ENCODE data around the gene TMCO6.
A peak's percentile ranks its signal among the peaks of the same experiment; 100 is the strongest.

Gene TMCO6

GRCh38 chr5:140639148-140639981, at the start of gene TMCO6 (continued):
- TF ChIP-seq ZBTB44 (tag by site-specific recombination; IDR thresholded peaks at IDR 0.05), result no peak
- peak; percentile 88 for TF ChIP-seq ZXDB (tag by site-specific recombination; IDR thresholded peaks at IDR 0.05)
- no peak for TF ChIP-seq ZNF292 (tag by site-specific recombination; IDR thresholded peaks at IDR 0.05; ENCODE audit: borderline replicate concordance, low read depth)
- no peak for TF ChIP-seq ZNF174 (tag by site-specific recombination; IDR thresholded peaks at IDR 0.05)
- TF ChIP-seq ZNF654 (tag by site-specific recombination; IDR thresholded peaks at IDR 0.05; ENCODE audit: low read depth), result no peak
- no peak for TF ChIP-seq ZNF423 (tag by site-specific recombination; IDR thresholded peaks at IDR 0.05)
- no peak for TF ChIP-seq ZNF776 (tag by site-specific recombination; IDR thresholded peaks at IDR 0.05; ENCODE audit: borderline replicate concordance)
- TF ChIP-seq EGR2 (tag by site-specific recombination; IDR thresholded peaks at IDR 0.05; ENCODE audit: low read depth), result peak; percentile 91
- TF ChIP-seq ZNF596 (tag by site-specific recombination; IDR thresholded peaks at IDR 0.05), result 0 out of 2 replicates have a peak, but pooled peaks have one; percentile 35
- no peak for TF ChIP-seq HOXC10 (CRISPR knock-in tag; IDR thresholded peaks at IDR 0.05)
- TF ChIP-seq TCF7L2 (IDR thresholded peaks at IDR 0.05; ENCODE audit: borderline replicate concordance, low read depth, low read length), result no peak
- peak; percentile 96 for TF ChIP-seq ZNF501 (tag by site-specific recombination; IDR thresholded peaks at IDR 0.05)
- TF ChIP-seq MEIS1 (CRISPR knock-in tag; IDR thresholded peaks at IDR 0.05; ENCODE audit: borderline replicate concordance), result no peak
- TF ChIP-seq ZNF19 (tag by site-specific recombination; IDR thresholded peaks at IDR 0.05; ENCODE audit: low read depth), result no peak
- TF ChIP-seq ZSCAN4 (tag by site-specific recombination; IDR thresholded peaks at IDR 0.05), result 0 out of 2 replicates have a peak, but pooled peaks have one; percentile 7
- no peak for TF ChIP-seq ZNF513 (tag by site-specific recombination; IDR thresholded peaks at IDR 0.05)
- no peak for TF ChIP-seq ZNF791 (tag by site-specific recombination; IDR thresholded peaks at IDR 0.05)
- no peak for TF ChIP-seq PRDM10 (tag by site-specific recombination; IDR thresholded peaks at IDR 0.05)
- peak; percentile 92 for TF ChIP-seq PATZ1 (tag by site-specific recombination; IDR thresholded peaks at IDR 0.05)
- peak; percentile 69 for TF ChIP-seq ZBTB26 (tag by site-specific recombination; optimal IDR thresholded peaks at IDR 0.05)
- TF ChIP-seq ZNF529 (tag by site-specific recombination; IDR thresholded peaks at IDR 0.05; ENCODE audit: insufficient replicate concordance), result no peak
- no peak for TF ChIP-seq ZNF624 (tag by site-specific recombination; IDR thresholded peaks at IDR 0.05)
- TF ChIP-seq ZNF112 (tag by site-specific recombination; IDR thresholded peaks at IDR 0.05), result no peak
- peak; percentile 17; the same call in 1 of the 2 replicates for TF ChIP-seq ZNF660 (tag by site-specific recombination; IDR thresholded peaks at IDR 0.05)
- TF ChIP-seq ZNF155 (tag by site-specific recombination; IDR thresholded peaks at IDR 0.05), result no peak
- TF ChIP-seq PBX3 (CRISPR knock-in tag; IDR thresholded peaks at IDR 0.05), result no peak
- TF ChIP-seq ZFP37 (tag by site-specific recombination; IDR thresholded peaks at IDR 0.05), result peak; percentile 89

Measured in HEK293 (cell line).